ENCODE results near the gene MYO1F.

DNA sequence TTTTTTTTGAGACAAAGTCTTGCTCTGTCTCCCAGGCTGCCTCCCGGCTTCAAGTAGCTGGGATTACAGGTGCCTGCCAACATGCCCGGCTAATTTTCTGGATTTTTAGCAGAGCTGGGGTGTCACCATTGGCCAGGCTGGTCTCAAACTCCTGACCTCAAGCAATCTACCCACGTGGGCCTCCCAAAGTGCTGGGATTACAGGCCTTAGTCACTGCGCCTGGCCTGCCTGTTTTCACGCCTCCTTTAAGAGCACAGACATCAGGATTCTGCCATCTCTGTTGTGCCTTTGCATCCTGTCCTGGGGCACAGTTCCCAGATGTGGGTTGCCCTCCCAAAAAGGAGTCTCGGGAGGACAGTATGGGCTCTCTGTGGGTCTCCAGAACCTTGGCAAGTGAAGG is 72.3 kb downstream of the MYO1F start:
- TF ChIP-seq, protein P1, sequence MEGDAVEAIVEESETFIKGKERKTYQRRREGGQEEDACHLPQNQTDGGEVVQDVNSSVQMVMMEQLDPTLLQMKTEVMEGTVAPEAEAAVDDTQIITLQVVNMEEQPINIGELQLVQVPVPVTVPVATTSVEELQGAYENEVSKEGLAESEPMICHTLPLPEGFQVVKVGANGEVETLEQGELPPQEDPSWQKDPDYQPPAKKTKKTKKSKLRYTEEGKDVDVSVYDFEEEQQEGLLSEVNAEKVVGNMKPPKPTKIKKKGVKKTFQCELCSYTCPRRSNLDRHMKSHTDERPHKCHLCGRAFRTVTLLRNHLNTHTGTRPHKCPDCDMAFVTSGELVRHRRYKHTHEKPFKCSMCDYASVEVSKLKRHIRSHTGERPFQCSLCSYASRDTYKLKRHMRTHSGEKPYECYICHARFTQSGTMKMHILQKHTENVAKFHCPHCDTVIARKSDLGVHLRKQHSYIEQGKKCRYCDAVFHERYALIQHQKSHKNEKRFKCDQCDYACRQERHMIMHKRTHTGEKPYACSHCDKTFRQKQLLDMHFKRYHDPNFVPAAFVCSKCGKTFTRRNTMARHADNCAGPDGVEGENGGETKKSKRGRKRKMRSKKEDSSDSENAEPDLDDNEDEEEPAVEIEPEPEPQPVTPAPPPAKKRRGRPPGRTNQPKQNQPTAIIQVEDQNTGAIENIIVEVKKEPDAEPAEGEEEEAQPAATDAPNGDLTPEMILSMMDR (IDR thresholded peaks at IDR 0.05; ENCODE audit: insufficient read depth, low read length) = no peak
- TF ChIP-seq POLR2AphosphoS5 (IDR thresholded peaks at IDR 0.05; ENCODE audit: low read depth) (no peak), GABPA (IDR thresholded peaks at IDR 0.05; ENCODE audit: low read depth) (no peak)
- TF ChIP-seq, protein P2, sequence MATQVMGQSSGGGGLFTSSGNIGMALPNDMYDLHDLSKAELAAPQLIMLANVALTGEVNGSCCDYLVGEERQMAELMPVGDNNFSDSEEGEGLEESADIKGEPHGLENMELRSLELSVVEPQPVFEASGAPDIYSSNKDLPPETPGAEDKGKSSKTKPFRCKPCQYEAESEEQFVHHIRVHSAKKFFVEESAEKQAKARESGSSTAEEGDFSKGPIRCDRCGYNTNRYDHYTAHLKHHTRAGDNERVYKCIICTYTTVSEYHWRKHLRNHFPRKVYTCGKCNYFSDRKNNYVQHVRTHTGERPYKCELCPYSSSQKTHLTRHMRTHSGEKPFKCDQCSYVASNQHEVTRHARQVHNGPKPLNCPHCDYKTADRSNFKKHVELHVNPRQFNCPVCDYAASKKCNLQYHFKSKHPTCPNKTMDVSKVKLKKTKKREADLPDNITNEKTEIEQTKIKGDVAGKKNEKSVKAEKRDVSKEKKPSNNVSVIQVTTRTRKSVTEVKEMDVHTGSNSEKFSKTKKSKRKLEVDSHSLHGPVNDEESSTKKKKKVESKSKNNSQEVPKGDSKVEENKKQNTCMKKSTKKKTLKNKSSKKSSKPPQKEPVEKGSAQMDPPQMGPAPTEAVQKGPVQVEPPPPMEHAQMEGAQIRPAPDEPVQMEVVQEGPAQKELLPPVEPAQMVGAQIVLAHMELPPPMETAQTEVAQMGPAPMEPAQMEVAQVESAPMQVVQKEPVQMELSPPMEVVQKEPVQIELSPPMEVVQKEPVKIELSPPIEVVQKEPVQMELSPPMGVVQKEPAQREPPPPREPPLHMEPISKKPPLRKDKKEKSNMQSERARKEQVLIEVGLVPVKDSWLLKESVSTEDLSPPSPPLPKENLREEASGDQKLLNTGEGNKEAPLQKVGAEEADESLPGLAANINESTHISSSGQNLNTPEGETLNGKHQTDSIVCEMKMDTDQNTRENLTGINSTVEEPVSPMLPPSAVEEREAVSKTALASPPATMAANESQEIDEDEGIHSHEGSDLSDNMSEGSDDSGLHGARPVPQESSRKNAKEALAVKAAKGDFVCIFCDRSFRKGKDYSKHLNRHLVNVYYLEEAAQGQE (IDR thresholded peaks at IDR 0.05; ENCODE audit: insufficient replicate concordance, low read depth) = no peak
